ENCODE measurements around the gene SHROOM2.
A peak's percentile ranks its signal among the peaks of the same experiment; 100 is the strongest.
"Not testable (repeated sequence)": the region's sequence is repeated elsewhere in the genome, so short reads cannot be mapped to it uniquely, and the experiment has no call there.

The SHROOM2 gene

GRCh38 chrX:9848718-9849479, 62.7 kb downstream of the SHROOM2 start:
- no peaks in the 10 kb centered on the region for H3K4me1 ChIP-seq (ENCODE audit: control insufficient read depth, insufficient read depth, low read length)
- H3K36me3 ChIP-seq (ENCODE audit: control insufficient read depth, insufficient read depth, low read length) = no peaks in the 10 kb centered on the region
- no peak overlapping the region for H3K9ac ChIP-seq (ENCODE audit: low read length)
- H3K4me3 ChIP-seq (ENCODE audit: low read length) = no peak overlapping the region
- H3K27me3 ChIP-seq (ENCODE audit: control insufficient read depth, insufficient read depth, low read length) = no peaks in the 10 kb centered on the region
- no peak overlapping the region for H3K27ac ChIP-seq (ENCODE audit: low read depth, low read length)

GRCh38 chrX:9851890-9852289, 65.7 kb downstream of the SHROOM2 start:
- H3K27ac ChIP-seq (ENCODE audit: low read depth, low read length) = no peak overlapping the region
- no peaks in the 10 kb centered on the region for H3K36me3 ChIP-seq (ENCODE audit: control insufficient read depth, insufficient read depth, low read length)
- no peak overlapping the region for H3K4me3 ChIP-seq (ENCODE audit: low read length)
- H3K27me3 ChIP-seq (ENCODE audit: control insufficient read depth, insufficient read depth, low read length) = no peaks in the 10 kb centered on the region
- H3K9ac ChIP-seq (ENCODE audit: low read length) = no peak overlapping the region
- no peaks in the 10 kb centered on the region for H3K4me1 ChIP-seq (ENCODE audit: control insufficient read depth, insufficient read depth, low read length)

- H3K4me3 ChIP-seq (ENCODE audit: low read length) = no peak overlapping the region
- no peaks in the 10 kb centered on the region for H3K27me3 ChIP-seq (ENCODE audit: control insufficient read depth, insufficient read depth, low read length)
- H3K4me1 ChIP-seq (ENCODE audit: control insufficient read depth, insufficient read depth, low read length) = no peaks in the 10 kb centered on the region
- H3K36me3 ChIP-seq (ENCODE audit: control insufficient read depth, insufficient read depth, low read length) = no peaks in the 10 kb centered on the region
- H3K27ac ChIP-seq (ENCODE audit: low read depth, low read length) = peak overlapping the region; percentile 24
- H3K9ac ChIP-seq (ENCODE audit: low read length) = no peak overlapping the region
Observed at GRCh38 chrX:9853307-9853706, 67.1 kb downstream of the SHROOM2 start.

- Histone ChIP-seq H3K4me1 (ENCODE audit: control insufficient read depth, insufficient read depth, low read length) (no peaks in the 10 kb centered on the region), H3K9ac (ENCODE audit: low read length) (no peak overlapping the region), H3K36me3 (ENCODE audit: control insufficient read depth, insufficient read depth, low read length) (no peaks in the 10 kb centered on the region), H3K27ac (ENCODE audit: low read depth, low read length) (peak overlapping the region; percentile 63), H3K4me3 (ENCODE audit: low read length) (peak overlapping the region; percentile 25), H3K27me3 (ENCODE audit: control insufficient read depth, insufficient read depth, low read length) (no peaks in the 10 kb centered on the region)
Observed at GRCh38 chrX:9855561-9856283, 69.5 kb downstream of the SHROOM2 start.

GRCh38 chrX:9856588-9856987, 70.4 kb downstream of the SHROOM2 start:
- Histone ChIP-seq H3K9ac (ENCODE audit: low read length) (no peak overlapping the region), H3K27ac (ENCODE audit: low read depth, low read length) (no peak overlapping the region), H3K4me1 (ENCODE audit: control insufficient read depth, insufficient read depth, low read length) (no peaks in the 10 kb centered on the region), H3K36me3 (ENCODE audit: control insufficient read depth, insufficient read depth, low read length) (no peaks in the 10 kb centered on the region), H3K4me3 (ENCODE audit: low read length) (no peak overlapping the region), H3K27me3 (ENCODE audit: control insufficient read depth, insufficient read depth, low read length) (no peaks in the 10 kb centered on the region)

GRCh38 chrX:9857575-9858474, 71.6 kb downstream of the SHROOM2 start:
- Histone ChIP-seq H3K4me3 (ENCODE audit: low read length) (no peak overlapping the region), H3K9ac (ENCODE audit: low read length) (no peak overlapping the region), H3K27me3 (ENCODE audit: control insufficient read depth, insufficient read depth, low read length) (no peaks in the 10 kb centered on the region), H3K27ac (ENCODE audit: low read depth, low read length) (no peak overlapping the region), H3K4me1 (ENCODE audit: control insufficient read depth, insufficient read depth, low read length) (no peaks in the 10 kb centered on the region), H3K36me3 (ENCODE audit: control insufficient read depth, insufficient read depth, low read length) (no peaks in the 10 kb centered on the region)

- H3K36me3 ChIP-seq (ENCODE audit: control insufficient read depth, insufficient read depth, low read length); H3K4me1 ChIP-seq (ENCODE audit: control insufficient read depth, insufficient read depth, low read length); H3K27ac ChIP-seq (ENCODE audit: low read depth, low read length); H3K27me3 ChIP-seq (ENCODE audit: control insufficient read depth, insufficient read depth, low read length); H3K4me3 ChIP-seq (ENCODE audit: low read length); H3K9ac ChIP-seq (ENCODE audit: low read length): not testable (repeated sequence)
Observed at GRCh38 chrX:9858684-9859083, 72.5 kb downstream of the SHROOM2 start.

GRCh38 chrX:9859711-9860555, 73.7 kb downstream of the SHROOM2 start:
- no peak overlapping the region for H3K27ac ChIP-seq (ENCODE audit: low read depth, low read length)
- H3K36me3 ChIP-seq (ENCODE audit: control insufficient read depth, insufficient read depth, low read length) = no peaks in the 10 kb centered on the region
- no peak overlapping the region for H3K9ac ChIP-seq (ENCODE audit: low read length)
- no peak overlapping the region for H3K4me3 ChIP-seq (ENCODE audit: low read length)
- H3K4me1 ChIP-seq (ENCODE audit: control insufficient read depth, insufficient read depth, low read length) = no peaks in the 10 kb centered on the region
- H3K27me3 ChIP-seq (ENCODE audit: control insufficient read depth, insufficient read depth, low read length) = no peaks in the 10 kb centered on the region

- Histone ChIP-seq H3K36me3 (ENCODE audit: control insufficient read depth, insufficient read depth, low read length) (no peaks in the 10 kb centered on the region), H3K4me1 (ENCODE audit: control insufficient read depth, insufficient read depth, low read length) (no peaks in the 10 kb centered on the region), H3K27ac (ENCODE audit: low read depth, low read length) (no peak overlapping the region), H3K4me3 (ENCODE audit: low read length) (no peak overlapping the region), H3K9ac (ENCODE audit: low read length) (no peak overlapping the region), H3K27me3 (ENCODE audit: control insufficient read depth, insufficient read depth, low read length) (no peaks in the 10 kb centered on the region)
Observed at GRCh38 chrX:9860826-9861225, 74.6 kb downstream of the SHROOM2 start.

GRCh38 chrX:9861711-9862110, 75.5 kb downstream of the SHROOM2 start:
- H3K4me3 ChIP-seq (ENCODE audit: low read length) = no peak overlapping the region
- H3K4me1 ChIP-seq (ENCODE audit: control insufficient read depth, insufficient read depth, low read length) = no peaks in the 10 kb centered on the region
- H3K9ac ChIP-seq (ENCODE audit: low read length) = no peak overlapping the region
- no peak overlapping the region for H3K27ac ChIP-seq (ENCODE audit: low read depth, low read length)
- H3K36me3 ChIP-seq (ENCODE audit: control insufficient read depth, insufficient read depth, low read length) = no peaks in the 10 kb centered on the region
- no peaks in the 10 kb centered on the region for H3K27me3 ChIP-seq (ENCODE audit: control insufficient read depth, insufficient read depth, low read length)

- H3K4me1 ChIP-seq (ENCODE audit: control insufficient read depth, insufficient read depth, low read length) = no peaks in the 10 kb centered on the region
- no peak overlapping the region for H3K9ac ChIP-seq (ENCODE audit: low read length)
- H3K36me3 ChIP-seq (ENCODE audit: control insufficient read depth, insufficient read depth, low read length) = no peaks in the 10 kb centered on the region
- no peak overlapping the region for H3K27ac ChIP-seq (ENCODE audit: low read depth, low read length)
- H3K27me3 ChIP-seq (ENCODE audit: control insufficient read depth, insufficient read depth, low read length) = no peaks in the 10 kb centered on the region
- H3K4me3 ChIP-seq (ENCODE audit: low read length) = no peak overlapping the region
Observed at GRCh38 chrX:9862525-9862924, 76.3 kb downstream of the SHROOM2 start.
